Peyer's patch (tissue), 4 donors: Measurements from ENCODE around the gene ERI2. TPM values are rescaled to one million over a fixed set of nuclear protein-coding genes. Genes with fewer than 3 reads are reported as not detected.
"Not testable (repeated sequence)": the region's sequence is repeated elsewhere in the genome, so short reads cannot be mapped to it uniquely, and the experiment has no call there.

ENCODE experiments used
- DNase-seq, 3 donors: peaks; one replicate each; pipeline ENCODE4 v3.0.0-alpha.2; 2017 to 2019
- H3K27ac ChIP-seq, 4 donors: fragments of 200-600 bp; sonication (generic); one replicate each; pipeline ENCODE4 v1.5.1; 2016 to 2019
- H3K27me3 ChIP-seq, 2 donors: fragments of 200-600 bp; sonication (generic); one replicate each; pipeline ENCODE4 v1.5.1; 2019
- H3K36me3 ChIP-seq, 3 donors: fragments of 200-600 bp; sonication (generic); one replicate each; pipeline ENCODE4 v1.5.1; 2016 to 2019
- H3K4me1 ChIP-seq, 4 donors: fragments of 200-600 bp; sonication (generic); one replicate each; pipeline ENCODE4 v1.5.1; 2016 to 2019
- H3K4me3 ChIP-seq, 4 donors: fragments of 200-600 bp; sonication (generic); 1 replicate in 3 of 4; 2 replicates in 1 of 4; pipeline ENCODE4 v1.5.1; 2016 to 2019; ENCODE audit warnings: mild to moderate bottlenecking in 1 of 4
- H3K9me3 ChIP-seq, 4 donors: fragments of 200-600 bp; sonication (generic); one replicate each; pipeline ENCODE4 v1.5.1; 2016 to 2019; ENCODE audit warnings: mild to moderate bottlenecking in 1 of 4
- POLR2A ChIP-seq, 2 donors: fragments of 450-650 bp; IDR thresholded peaks; one replicate each; pipeline ENCODE4 v1.5.1; 2017; ENCODE audit warnings: antibody characterized with exemption in 2 of 2, mild to moderate bottlenecking in 2 of 2, moderate library complexity in 2 of 2
- total RNA-seq, 4 donors: library from RNA; depleted of rRNA; stranded (reverse); fragments of >200 nt; gene quantifications; one replicate each; pipeline ENCODE4 v1.1.0, GENCODE V29; 2016
- TF ChIP-seq, protein P1 (sequence below), 6 experiments: fragments of 450-650 bp in 4 of 6; fragments of 200-600 bp in 2 of 6; sonication (generic) in 1 of 6; IDR thresholded peaks; one replicate each; pipeline ENCODE4 v1.5.1; 2017 to 2019; ENCODE audit warnings: antibody characterized with exemption in 6 of 6, mild to moderate bottlenecking in 3 of 6, moderate library complexity in 1 of 6

Gene ERI2
- total RNA-seq, 4 donors from 2014 or later, result 9.1 to 28.2 (median 18.4) TPM

DNA sequence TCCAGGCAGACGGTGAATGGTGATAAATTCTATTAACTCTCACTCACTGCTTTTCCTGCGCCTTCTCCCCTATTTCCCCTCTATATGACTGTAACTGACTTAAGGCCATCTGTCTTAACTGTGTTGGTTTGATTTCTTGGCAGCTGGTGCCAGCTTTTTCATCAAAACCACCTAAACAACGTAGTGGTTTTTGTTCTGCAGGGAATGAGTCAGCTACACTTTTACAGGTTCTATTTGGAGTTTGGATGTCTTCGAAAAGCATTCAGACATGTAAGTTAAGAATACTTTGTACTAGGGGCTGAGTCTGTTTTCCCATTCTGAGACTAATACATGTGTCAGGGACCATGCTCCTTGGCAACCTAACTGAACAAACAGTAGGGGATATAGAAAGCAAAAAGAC is 8.5 kb upstream of the ERI2 start:
- TF ChIP-seq, protein P1, sequence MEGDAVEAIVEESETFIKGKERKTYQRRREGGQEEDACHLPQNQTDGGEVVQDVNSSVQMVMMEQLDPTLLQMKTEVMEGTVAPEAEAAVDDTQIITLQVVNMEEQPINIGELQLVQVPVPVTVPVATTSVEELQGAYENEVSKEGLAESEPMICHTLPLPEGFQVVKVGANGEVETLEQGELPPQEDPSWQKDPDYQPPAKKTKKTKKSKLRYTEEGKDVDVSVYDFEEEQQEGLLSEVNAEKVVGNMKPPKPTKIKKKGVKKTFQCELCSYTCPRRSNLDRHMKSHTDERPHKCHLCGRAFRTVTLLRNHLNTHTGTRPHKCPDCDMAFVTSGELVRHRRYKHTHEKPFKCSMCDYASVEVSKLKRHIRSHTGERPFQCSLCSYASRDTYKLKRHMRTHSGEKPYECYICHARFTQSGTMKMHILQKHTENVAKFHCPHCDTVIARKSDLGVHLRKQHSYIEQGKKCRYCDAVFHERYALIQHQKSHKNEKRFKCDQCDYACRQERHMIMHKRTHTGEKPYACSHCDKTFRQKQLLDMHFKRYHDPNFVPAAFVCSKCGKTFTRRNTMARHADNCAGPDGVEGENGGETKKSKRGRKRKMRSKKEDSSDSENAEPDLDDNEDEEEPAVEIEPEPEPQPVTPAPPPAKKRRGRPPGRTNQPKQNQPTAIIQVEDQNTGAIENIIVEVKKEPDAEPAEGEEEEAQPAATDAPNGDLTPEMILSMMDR (IDR thresholded peaks at IDR 0.05), result no peak
- TF ChIP-seq POLR2A (IDR thresholded peaks at IDR 0.05), result no peak
- Histone ChIP-seq H3K4me1 (no peaks in the 10 kb centered on the region), H3K4me3 (no peak overlapping the region), H3K27ac (no peak overlapping the region), H3K27me3 (no peaks in the 10 kb centered on the region), H3K36me3 (peaks cover 0 to 3% (median 0%) of the 10 kb centered on the region in 3 donors), H3K9me3 (no peaks in the 10 kb centered on the region)
- DNase-seq, result no peak

DNA sequence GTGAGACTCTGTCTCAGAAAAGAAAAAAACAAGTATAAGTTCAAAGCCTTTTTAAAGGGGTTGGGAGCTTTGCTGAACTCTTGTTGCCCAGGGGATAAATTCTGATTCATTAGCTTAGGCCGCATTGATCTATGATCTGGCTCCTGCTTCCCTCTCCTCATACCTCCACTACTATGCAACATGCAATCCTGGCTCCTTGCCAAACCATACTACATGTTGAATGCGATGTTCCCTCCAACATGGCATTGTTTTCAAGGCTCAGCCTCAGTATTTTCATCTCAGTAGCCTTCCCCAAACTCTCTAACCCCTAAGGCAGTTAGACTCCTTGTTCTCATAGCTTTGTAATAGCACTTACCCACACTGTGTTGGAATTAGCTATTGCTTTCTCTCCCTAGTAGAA is 6.2 kb upstream of the ERI2 start:
- H3K36me3 ChIP-seq, result peaks cover 0 to 3% (median 0%) of the 10 kb centered on the region in 3 donors
- DNase-seq, result no peak
- H3K4me1 ChIP-seq, result no peaks in the 10 kb centered on the region
- TF ChIP-seq POLR2A (IDR thresholded peaks at IDR 0.05), result no peak
- TF ChIP-seq, protein P1 (IDR thresholded peaks at IDR 0.05), result no peak
- H3K27me3 ChIP-seq, result no peaks in the 10 kb centered on the region
- H3K27ac ChIP-seq, result no peak overlapping the region
- no peaks in the 10 kb centered on the region for H3K9me3 ChIP-seq
- H3K4me3 ChIP-seq, result no peak overlapping the region

DNA sequence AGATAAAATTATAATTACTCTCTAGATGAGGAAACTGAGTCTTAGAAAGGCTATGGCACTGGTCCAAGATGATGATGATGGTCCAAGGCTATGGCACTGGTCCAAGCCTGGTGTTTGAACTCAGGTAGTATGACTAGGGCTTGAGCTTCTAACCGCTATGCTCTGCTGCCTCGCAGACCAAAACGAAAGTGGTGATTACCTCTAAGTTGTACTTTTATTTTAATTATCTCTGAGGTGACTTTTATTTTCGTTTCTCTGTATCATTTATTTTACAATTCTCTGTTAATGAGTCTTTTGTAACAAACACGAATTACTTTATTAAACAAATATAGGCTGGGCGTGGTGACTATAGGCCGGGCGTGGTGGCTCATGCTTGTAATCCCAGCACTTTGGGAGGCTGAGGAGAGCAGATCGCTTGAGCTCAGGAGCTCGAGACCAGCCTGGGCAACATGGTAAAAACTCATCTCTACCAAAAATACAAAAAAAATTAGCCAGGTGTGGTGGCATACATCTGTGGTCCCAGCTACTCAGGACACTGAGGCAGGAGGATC is 5.7 kb upstream of the ERI2 start:
- Histone ChIP-seq H3K9me3 (no peaks in the 10 kb centered on the region), H3K27me3 (no peaks in the 10 kb centered on the region), H3K27ac (no peak overlapping the region), H3K36me3 (peaks cover 0 to 3% (median 0%) of the 10 kb centered on the region in 3 donors), H3K4me3 (no peak overlapping the region), H3K4me1 (peaks cover 0 to 4% (median 0%) of the 10 kb centered on the region in 4 donors)
- TF ChIP-seq, protein P1 (IDR thresholded peaks at IDR 0.05), result no peak
- TF ChIP-seq POLR2A (IDR thresholded peaks at IDR 0.05), result no peak
- DNase-seq, result peak in 1 of 3 donors; percentile 50

DNA sequence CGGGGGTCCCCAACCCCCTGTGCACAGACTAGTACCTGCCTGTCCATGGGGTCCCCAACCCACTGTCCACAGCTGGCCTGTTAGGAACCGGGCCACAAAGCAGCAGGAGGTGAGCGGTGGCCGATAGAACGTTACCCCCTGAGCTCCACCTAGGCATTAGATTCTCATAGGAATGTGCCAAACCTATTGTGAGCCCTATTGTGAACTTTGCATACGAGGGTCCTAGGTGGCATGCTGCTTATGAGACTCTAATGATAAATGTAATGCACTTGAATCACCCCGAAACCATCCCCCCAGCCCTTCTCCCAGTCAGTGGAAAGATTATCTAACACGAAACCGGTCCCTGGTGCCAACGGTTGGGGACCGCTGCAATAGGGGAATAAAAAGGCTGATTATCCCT is 1.6 kb upstream of the ERI2 start:
- Histone ChIP-seq H3K27me3 (no peaks in the 10 kb centered on the region), H3K4me1 (peaks cover 0 to 5% (median 0%) of the 10 kb centered on the region in 4 donors), H3K27ac (no peak overlapping the region), H3K36me3 (no peaks in the 10 kb centered on the region), H3K4me3 (no peak overlapping the region), H3K9me3 (no peaks in the 10 kb centered on the region)
- TF ChIP-seq POLR2A (IDR thresholded peaks at IDR 0.05), result no peak
- TF ChIP-seq, protein P1 (IDR thresholded peaks at IDR 0.05), result no peak
- no peak for DNase-seq

DNA sequence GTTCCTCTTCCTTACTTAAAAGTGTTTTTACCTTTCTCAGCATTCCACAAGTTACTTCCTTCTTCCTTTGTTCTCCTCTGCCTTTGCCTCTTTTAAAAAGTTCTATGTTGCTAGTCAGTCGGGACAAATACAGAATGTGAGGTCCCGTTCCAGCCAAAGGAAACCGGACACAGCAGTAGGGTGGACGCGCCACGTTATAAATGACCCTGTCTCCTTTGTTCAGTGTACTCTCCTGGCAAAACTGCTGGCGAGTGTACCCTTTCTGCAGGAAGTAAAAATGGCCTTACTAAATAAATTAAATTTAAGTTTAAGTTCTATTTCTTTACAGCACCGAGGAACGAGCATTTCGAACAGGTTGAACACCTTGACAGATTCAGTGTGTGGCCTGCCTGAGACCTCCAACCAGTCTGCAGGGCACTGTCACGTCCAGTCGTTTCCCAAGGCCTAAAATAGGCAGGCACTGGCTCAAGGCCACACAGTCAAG is 546 bp downstream of the ERI2 start:
- not testable (repeated sequence) for H3K9me3 ChIP-seq, H3K4me1 ChIP-seq, H3K27me3 ChIP-seq, DNase-seq
- Histone ChIP-seq H3K27ac (peak overlapping the region; percentile 80 to 93 (median 85)), H3K36me3 (peaks cover 0 to 14% (median 0%) of the 10 kb centered on the region in 3 donors), H3K4me3 (peak overlapping the region; percentile 54 to 90 (median 80))

DNA sequence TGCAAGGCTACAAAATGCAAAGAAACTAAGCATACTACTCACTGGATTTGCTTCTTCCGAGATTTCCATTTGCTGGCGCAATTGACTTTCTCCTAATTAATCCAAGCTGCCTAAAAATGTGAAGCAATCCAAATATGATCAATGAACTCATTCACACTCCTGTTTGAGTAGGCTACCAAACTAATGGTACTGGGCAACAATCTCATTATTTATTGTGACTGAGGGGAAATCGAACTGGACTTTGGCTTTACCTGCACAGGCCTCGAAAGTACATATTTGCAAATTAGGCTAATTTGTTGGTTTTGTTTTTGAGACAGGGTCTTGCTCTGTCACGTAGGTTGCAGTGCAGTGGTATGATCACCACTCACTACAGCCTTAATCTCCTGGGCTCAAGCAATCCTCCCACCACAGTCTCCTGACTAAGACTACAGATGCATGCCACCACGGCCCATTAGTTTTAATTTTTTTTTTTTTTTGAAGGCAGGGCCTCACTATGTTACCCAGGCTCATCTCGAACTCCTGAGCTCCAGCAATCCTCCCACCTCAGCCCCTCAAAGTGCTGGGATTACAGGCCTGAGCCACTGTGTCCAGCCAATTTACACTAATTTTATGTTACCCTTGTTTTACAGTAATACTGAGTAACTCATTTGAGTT is 2.6 kb downstream of the ERI2 start:
- Histone ChIP-seq H3K27me3 (no peaks in the 10 kb centered on the region), H3K4me1 (peaks cover 0 to 5% (median 0%) of the 10 kb centered on the region in 4 donors), H3K27ac (no peak overlapping the region), H3K4me3 (no peak overlapping the region), H3K9me3 (no peaks in the 10 kb centered on the region), H3K36me3 (peaks cover 0 to 19% (median 0%) of the 10 kb centered on the region in 3 donors)
- TF ChIP-seq, protein P1 (IDR thresholded peaks at IDR 0.05), result no peak
- TF ChIP-seq POLR2A (IDR thresholded peaks at IDR 0.05), result no peak
- no peak for DNase-seq
